GM21529 (cell line): ENCODE results near the gene ASB1.

ENCODE experiments used
- ATAC-seq: cut with Tn5 transposase; IDR thresholded peaks from one replicate; pipeline ENCODE4 v1.9.1; 2021; ENCODE audit not compliant: unreplicated experiment

Gene ASB1

GRCh38 chr2:238464389-238464788 lies 37.7 kb downstream of the ASB1 start:
- no peak for ATAC-seq

- ATAC-seq = no peak
Observed at GRCh38 chr2:238465487-238466242, 38.9 kb downstream of the ASB1 start.

GRCh38 chr2:238466243-238466756 lies 39.6 kb downstream of the ASB1 start:
- no peak for ATAC-seq

- ATAC-seq = no peak
Observed at GRCh38 chr2:238467062-238467461, 40.3 kb downstream of the ASB1 start.

GRCh38 chr2:238467792-238468191 lies 41.1 kb downstream of the ASB1 start:
- no peak for ATAC-seq

- no peak for ATAC-seq
Observed at GRCh38 chr2:238469155-238469554, 42.4 kb downstream of the ASB1 start.

- no peak for ATAC-seq
Observed at GRCh38 chr2:238473014-238473413, 46.3 kb downstream of the ASB1 start.

- no peak for ATAC-seq
Observed at GRCh38 chr2:238473523-238473922, 46.8 kb downstream of the ASB1 start.

GRCh38 chr2:238475034-238475433 lies 48.3 kb downstream of the ASB1 start:
- ATAC-seq = no peak

- no peak for ATAC-seq
Observed at GRCh38 chr2:238475566-238475965, 48.8 kb downstream of the ASB1 start.

GRCh38 chr2:238476258-238476657 lies 49.5 kb downstream of the ASB1 start:
- no peak for ATAC-seq

- no peak for ATAC-seq
Observed at GRCh38 chr2:238478216-238478615, 51.5 kb downstream of the ASB1 start.

GRCh38 chr2:238479847-238480246 lies 53.1 kb downstream of the ASB1 start:
- no peak for ATAC-seq

- ATAC-seq = no peak
Observed at GRCh38 chr2:238483021-238483420, 56.3 kb downstream of the ASB1 start.

- ATAC-seq = no peak
Observed at GRCh38 chr2:238483656-238484055, 56.9 kb downstream of the ASB1 start.

GRCh38 chr2:238484522-238485452 lies 58.1 kb downstream of the ASB1 start:
- ATAC-seq = no peak

GRCh38 chr2:238486123-238486848 lies 59.6 kb downstream of the ASB1 start:
- ATAC-seq = no peak

- ATAC-seq = no peak
Observed at GRCh38 chr2:238487134-238487533, 60.4 kb downstream of the ASB1 start.

- ATAC-seq = no peak
Observed at GRCh38 chr2:238487652-238488346, 61.1 kb downstream of the ASB1 start.

GRCh38 chr2:238488347-238488826 lies 61.7 kb downstream of the ASB1 start:
- no peak for ATAC-seq
